HepG2 (cell line): Measurements from ENCODE around the gene BRCA1. TPM values are rescaled to one million over a fixed set of nuclear protein-coding genes. Genes with fewer than 3 reads are reported as not detected.

Experiments used
- CENPT ChIP-seq: sonication (generic); formaldehyde crosslinking; IDR thresholded peaks from 2 replicates; pipeline ENCODE4 v1.8.0; 2022; ENCODE audit warnings: low read depth, mild to moderate bottlenecking, moderate library complexity, missing genetic modification reagents
- CERS6 ChIP-seq: sonication (generic); formaldehyde crosslinking; IDR thresholded peaks from 2 replicates; pipeline ENCODE4 v1.5.0; 2020; ENCODE audit warnings: missing genetic modification reagents
- CHD2 ChIP-seq: IDR thresholded peaks from 2 replicates; pipeline ENCODE4 v1.6.1; 2011; ENCODE audit warnings: low read depth, low read length, improper control_type of control experiment
- DNMT1 ChIP-seq: sonication (generic); formaldehyde crosslinking; IDR thresholded peaks from 2 replicates; pipeline ENCODE4 v1.5.1; 2020; ENCODE audit warnings: mild to moderate bottlenecking, missing genetic modification reagents
- ESRRA ChIP-seq: sonication (generic); formaldehyde crosslinking; IDR thresholded peaks from 2 replicates; pipeline ENCODE4 v1.5.1; 2020; ENCODE audit warnings: mild to moderate bottlenecking, low read depth, missing genetic modification reagents
- FOXA1 ChIP-seq, 2 experiments: fragments of 450-650 bp in 1 of 2; sonication (generic) in 1 of 2; formaldehyde crosslinking in 1 of 2; IDR thresholded peaks; 2 replicates each; pipeline versions ENCODE4 v1.4.0 to v1.6.1; 2016 to 2020; ENCODE audit warnings: missing genetic modification reagents in 1 of 2
- HOXA3 ChIP-seq: sonication (generic); formaldehyde crosslinking; IDR thresholded peaks from 2 replicates; pipeline ENCODE4 v1.5.0; 2020; ENCODE audit warnings: missing genetic modification reagents
- NR1H2 ChIP-seq: sonication (generic); formaldehyde crosslinking; IDR thresholded peaks from 2 replicates; pipeline ENCODE4 v1.8.1; 2022; ENCODE audit warnings: low read depth, missing genetic modification reagents, borderline replicate concordance
- PRPF4 ChIP-seq: fragments of 200-400 bp; formaldehyde crosslinking; IDR thresholded peaks from 2 replicates; pipeline ENCODE4 v1.6.1; 2016; ENCODE audit warnings: low read length, low read depth; ENCODE audit not compliant: poor library complexity, severe bottlenecking
- THAP7 ChIP-seq: sonication (generic); formaldehyde crosslinking; IDR thresholded peaks from 2 replicates; pipeline ENCODE4 v1.8.1; 2023; ENCODE audit warnings: mild to moderate bottlenecking, missing genetic modification reagents
- ZC3H4 ChIP-seq: sonication (generic); formaldehyde crosslinking; IDR thresholded peaks from 2 replicates; pipeline ENCODE4 v1.4.0; 2020; ENCODE audit warnings: missing genetic modification reagents, borderline replicate concordance
- ZFY ChIP-seq: sonication (generic); formaldehyde crosslinking; IDR thresholded peaks from 2 replicates; pipeline ENCODE4 v1.4.0; 2020; ENCODE audit warnings: missing genetic modification reagents
- ZNF121 ChIP-seq: sonication (generic); formaldehyde crosslinking; IDR thresholded peaks from 2 replicates; pipeline ENCODE4 v1.5.0; 2020; ENCODE audit warnings: mild to moderate bottlenecking, missing genetic modification reagents
- ZNF136 ChIP-seq: sonication (generic); formaldehyde crosslinking; IDR thresholded peaks from 2 replicates; pipeline ENCODE4 v1.8.1; 2022; ENCODE audit warnings: low read depth, mild to moderate bottlenecking, moderate library complexity, missing genetic modification reagents
- ZNF484 ChIP-seq: sonication (generic); formaldehyde crosslinking; IDR thresholded peaks from 2 replicates; pipeline ENCODE4 v1.5.1; 2020; ENCODE audit warnings: mild to moderate bottlenecking, low read depth, missing genetic modification reagents, borderline replicate concordance
- ZNF547 ChIP-seq: sonication (generic); formaldehyde crosslinking; IDR thresholded peaks from 2 replicates; pipeline ENCODE4 v1.5.1; 2020; ENCODE audit warnings: mild to moderate bottlenecking, missing genetic modification reagents
- ZSCAN29 ChIP-seq: sonication (generic); formaldehyde crosslinking; conservative IDR thresholded peaks from 2 replicates; pipeline ENCODE4 v1.4.0; 2020; ENCODE audit warnings: mild to moderate bottlenecking, missing genetic modification reagents
- ZSCAN31 ChIP-seq: sonication (generic); formaldehyde crosslinking; IDR thresholded peaks from 2 replicates; pipeline ENCODE4 v1.5.0; 2020; ENCODE audit warnings: low read depth, mild to moderate bottlenecking, missing genetic modification reagents
- polyA plus RNA-seq, 8 experiments: library from polyadenylated mRNA; depleted of rRNA in 3 of 8; stranded (reverse) in 7 of 8; unstranded in 1 of 8; fragments of >200 nt; fragmentation: Illumina TruSeq in 4 of 8; extraction: Trizol in 4 of 8; gene quantifications; 2 replicates each; pipeline versions ENCODE4 v1.2.1 to v1.2.3, GENCODE V29; 2011 to 2016; ENCODE audit warnings: low read depth in 4 of 8, missing spikeins in 1 of 8, mixed read lengths in 1 of 8; ENCODE audit not compliant: insufficient read depth in 1 of 8
- total RNA-seq, 5 experiments: library from RNA; depleted of rRNA; stranded (reverse); fragments of >200 nt; fragmentation: Illumina TruSeq; extraction: Trizol; gene quantifications; 2 replicates each; pipeline ENCODE4 v1.2.3, GENCODE V29; 2016; ENCODE audit warnings: low read depth in 1 of 5
- TF ChIP-seq, protein P1 (sequence below): sonication (generic); formaldehyde crosslinking; IDR thresholded peaks from 2 replicates; pipeline ENCODE4 v1.4.0; 2020; ENCODE audit warnings: low read depth, mild to moderate bottlenecking, missing genetic modification reagents
- TF ChIP-seq, protein P2 (sequence below): sonication (generic); formaldehyde crosslinking; conservative IDR thresholded peaks from 2 replicates; pipeline ENCODE4 v1.8.0; 2022; ENCODE audit warnings: low read depth, missing genetic modification reagents
- TF ChIP-seq, protein P3 (sequence below): sonication (generic); formaldehyde crosslinking; conservative IDR thresholded peaks from 2 replicates; pipeline ENCODE4 v1.4.0; 2020; ENCODE audit warnings: missing genetic modification reagents
- TF ChIP-seq, protein P4 (sequence below): sonication (generic); formaldehyde crosslinking; IDR thresholded peaks from 2 replicates; pipeline ENCODE4 v1.4.0; 2020; ENCODE audit warnings: mild to moderate bottlenecking, low read depth, missing genetic modification reagents

Gene BRCA1
- total and polyA plus RNA-seq, 2 of the 13 experiments (the other 11 are each of a cell fraction or from before 2014, with no cell fraction given): 13.3 to 37.5 TPM

GRCh38 chr17:43134774-43135453, 9.8 kb upstream of the BRCA1 start (continued):
- peak; percentile 79; the same call in 1 of the 2 replicates for TF ChIP-seq THAP7 (CRISPR knock-in tag)
- TF ChIP-seq CENPT (CRISPR knock-in tag): no peak
- TF ChIP-seq DNMT1 (CRISPR knock-in tag): no peak
- no peak for TF ChIP-seq ZNF484
- no peak for TF ChIP-seq ZSCAN29 (CRISPR knock-in tag)
- peak; percentile 57 for TF ChIP-seq HOXA3 (CRISPR knock-in tag)
- TF ChIP-seq, protein P1, sequence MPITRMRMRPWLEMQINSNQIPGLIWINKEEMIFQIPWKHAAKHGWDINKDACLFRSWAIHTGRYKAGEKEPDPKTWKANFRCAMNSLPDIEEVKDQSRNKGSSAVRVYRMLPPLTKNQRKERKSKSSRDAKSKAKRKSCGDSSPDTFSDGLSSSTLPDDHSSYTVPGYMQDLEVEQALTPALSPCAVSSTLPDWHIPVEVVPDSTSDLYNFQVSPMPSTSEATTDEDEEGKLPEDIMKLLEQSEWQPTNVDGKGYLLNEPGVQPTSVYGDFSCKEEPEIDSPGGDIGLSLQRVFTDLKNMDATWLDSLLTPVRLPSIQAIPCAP (CRISPR knock-in tag): no peak
- TF ChIP-seq PRPF4: no peak
- no peak; the same call in 1 of the 2 replicates for TF ChIP-seq NR1H2 (CRISPR knock-in tag)
- TF ChIP-seq FOXA1 (IDR thresholded peaks at IDR 0.05): no peak
- no peak for TF ChIP-seq FOXA1 (CRISPR knock-in tag; IDR thresholded peaks at IDR 0.05)
- no peak for TF ChIP-seq ZNF121 (CRISPR knock-in tag)
- TF ChIP-seq, protein P2, sequence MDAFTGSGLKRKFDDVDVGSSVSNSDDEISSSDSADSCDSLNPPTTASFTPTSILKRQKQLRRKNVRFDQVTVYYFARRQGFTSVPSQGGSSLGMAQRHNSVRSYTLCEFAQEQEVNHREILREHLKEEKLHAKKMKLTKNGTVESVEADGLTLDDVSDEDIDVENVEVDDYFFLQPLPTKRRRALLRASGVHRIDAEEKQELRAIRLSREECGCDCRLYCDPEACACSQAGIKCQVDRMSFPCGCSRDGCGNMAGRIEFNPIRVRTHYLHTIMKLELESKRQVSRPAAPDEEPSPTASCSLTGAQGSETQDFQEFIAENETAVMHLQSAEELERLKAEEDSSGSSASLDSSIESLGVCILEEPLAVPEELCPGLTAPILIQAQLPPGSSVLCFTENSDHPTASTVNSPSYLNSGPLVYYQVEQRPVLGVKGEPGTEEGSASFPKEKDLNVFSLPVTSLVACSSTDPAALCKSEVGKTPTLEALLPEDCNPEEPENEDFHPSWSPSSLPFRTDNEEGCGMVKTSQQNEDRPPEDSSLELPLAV: no peak
- peak; percentile 48; the same call in 1 of the 2 replicates for TF ChIP-seq ZSCAN31
- no peak for TF ChIP-seq ZNF547 (CRISPR knock-in tag)
- TF ChIP-seq CHD2: no peak
- peak; percentile 71 for TF ChIP-seq ZFY (CRISPR knock-in tag)
- no peak for TF ChIP-seq ZC3H4 (CRISPR knock-in tag)
- TF ChIP-seq, protein P3, sequence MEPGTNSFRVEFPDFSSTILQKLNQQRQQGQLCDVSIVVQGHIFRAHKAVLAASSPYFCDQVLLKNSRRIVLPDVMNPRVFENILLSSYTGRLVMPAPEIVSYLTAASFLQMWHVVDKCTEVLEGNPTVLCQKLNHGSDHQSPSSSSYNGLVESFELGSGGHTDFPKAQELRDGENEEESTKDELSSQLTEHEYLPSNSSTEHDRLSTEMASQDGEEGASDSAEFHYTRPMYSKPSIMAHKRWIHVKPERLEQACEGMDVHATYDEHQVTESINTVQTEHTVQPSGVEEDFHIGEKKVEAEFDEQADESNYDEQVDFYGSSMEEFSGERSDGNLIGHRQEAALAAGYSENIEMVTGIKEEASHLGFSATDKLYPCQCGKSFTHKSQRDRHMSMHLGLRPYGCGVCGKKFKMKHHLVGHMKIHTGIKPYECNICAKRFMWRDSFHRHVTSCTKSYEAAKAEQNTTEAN (CRISPR knock-in tag): peak; percentile 38; the same call in 1 of the 2 replicates
- TF ChIP-seq, protein P4, sequence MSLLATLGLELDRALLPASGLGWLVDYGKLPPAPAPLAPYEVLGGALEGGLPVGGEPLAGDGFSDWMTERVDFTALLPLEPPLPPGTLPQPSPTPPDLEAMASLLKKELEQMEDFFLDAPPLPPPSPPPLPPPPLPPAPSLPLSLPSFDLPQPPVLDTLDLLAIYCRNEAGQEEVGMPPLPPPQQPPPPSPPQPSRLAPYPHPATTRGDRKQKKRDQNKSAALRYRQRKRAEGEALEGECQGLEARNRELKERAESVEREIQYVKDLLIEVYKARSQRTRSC (CRISPR knock-in tag): no peak
- TF ChIP-seq CERS6 (CRISPR knock-in tag): no peak
- TF ChIP-seq ESRRA (CRISPR knock-in tag): peak; percentile 91
- no peak; the same call in 1 of the 2 replicates for TF ChIP-seq ZNF136 (CRISPR knock-in tag)
